Measurements from ENCODE around the gene VSX2.

The VSX2 gene

GRCh38 chr14:74240794-74241651, 1.8 kb downstream of the VSX2 start:
- TF ChIP-seq, protein P1, sequence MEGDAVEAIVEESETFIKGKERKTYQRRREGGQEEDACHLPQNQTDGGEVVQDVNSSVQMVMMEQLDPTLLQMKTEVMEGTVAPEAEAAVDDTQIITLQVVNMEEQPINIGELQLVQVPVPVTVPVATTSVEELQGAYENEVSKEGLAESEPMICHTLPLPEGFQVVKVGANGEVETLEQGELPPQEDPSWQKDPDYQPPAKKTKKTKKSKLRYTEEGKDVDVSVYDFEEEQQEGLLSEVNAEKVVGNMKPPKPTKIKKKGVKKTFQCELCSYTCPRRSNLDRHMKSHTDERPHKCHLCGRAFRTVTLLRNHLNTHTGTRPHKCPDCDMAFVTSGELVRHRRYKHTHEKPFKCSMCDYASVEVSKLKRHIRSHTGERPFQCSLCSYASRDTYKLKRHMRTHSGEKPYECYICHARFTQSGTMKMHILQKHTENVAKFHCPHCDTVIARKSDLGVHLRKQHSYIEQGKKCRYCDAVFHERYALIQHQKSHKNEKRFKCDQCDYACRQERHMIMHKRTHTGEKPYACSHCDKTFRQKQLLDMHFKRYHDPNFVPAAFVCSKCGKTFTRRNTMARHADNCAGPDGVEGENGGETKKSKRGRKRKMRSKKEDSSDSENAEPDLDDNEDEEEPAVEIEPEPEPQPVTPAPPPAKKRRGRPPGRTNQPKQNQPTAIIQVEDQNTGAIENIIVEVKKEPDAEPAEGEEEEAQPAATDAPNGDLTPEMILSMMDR (conservative IDR thresholded peaks at IDR 0.05; ENCODE audit: low read depth, low read length): no peak
- no peak overlapping the region for H3K4me3 ChIP-seq (ENCODE audit: low read depth, low read length)
- DNase-seq (ENCODE audit: low read depth): no peak

DNA sequence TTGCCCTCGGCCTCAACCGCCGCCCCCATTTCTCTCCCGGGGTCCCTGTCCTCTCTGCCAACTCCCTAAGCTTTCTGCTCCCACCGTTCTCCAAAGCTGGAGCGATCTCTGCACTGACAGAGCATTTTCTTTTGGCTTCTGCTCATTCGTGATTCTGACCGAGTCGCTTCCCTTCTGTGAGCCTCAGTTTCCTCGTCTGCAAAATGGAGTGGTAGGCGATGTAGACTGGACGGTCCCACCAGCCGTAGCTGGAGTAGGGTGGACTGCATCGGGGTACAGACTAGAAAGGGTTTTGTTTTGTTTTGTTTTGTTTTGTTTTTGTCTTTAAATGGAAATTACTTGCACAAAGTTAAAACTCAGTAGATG, 2.4 kb downstream of the VSX2 start:
- H3K4me3 ChIP-seq (ENCODE audit: low read depth, low read length): no peak overlapping the region
- no peak for DNase-seq (ENCODE audit: low read depth)
- TF ChIP-seq, protein P1 (conservative IDR thresholded peaks at IDR 0.05; ENCODE audit: low read depth, low read length): no peak

DNA sequence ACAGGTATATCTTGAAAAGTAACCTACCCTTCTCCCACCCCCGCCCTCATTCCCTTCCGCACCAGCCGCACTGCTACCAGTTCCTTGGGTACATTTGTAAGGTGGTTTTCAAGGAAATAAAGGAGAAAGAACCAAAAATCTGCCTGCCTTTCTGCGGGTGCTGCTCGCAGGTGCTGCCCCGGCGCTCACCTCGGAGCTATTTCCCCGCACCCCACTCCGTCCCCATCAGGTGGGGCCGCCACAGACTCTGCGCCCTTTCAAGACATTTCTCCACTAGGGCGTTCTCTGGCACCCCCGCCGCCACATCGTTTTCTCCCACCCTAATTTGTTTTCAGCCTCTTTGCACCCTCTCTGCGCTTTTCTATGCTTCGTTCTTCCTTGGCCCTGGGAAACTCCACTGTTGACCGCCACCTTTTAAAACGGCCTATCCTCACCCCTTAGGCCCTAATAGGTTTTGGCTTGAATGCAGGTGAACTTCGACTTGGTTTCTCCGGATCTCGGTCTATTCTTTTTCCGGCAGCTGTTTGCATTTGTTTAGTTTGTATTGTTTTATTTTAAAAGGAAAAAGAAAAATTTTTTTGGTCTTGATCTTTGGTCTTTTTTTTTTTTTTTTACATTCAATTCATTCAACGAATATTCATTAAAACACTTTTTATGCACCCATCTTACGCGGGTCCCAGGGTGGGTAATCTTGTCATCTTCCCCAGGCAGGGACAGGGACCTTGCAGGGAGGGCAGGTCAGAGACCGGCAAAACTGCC, 3.0 kb downstream of the VSX2 start:
- TF ChIP-seq, protein P1 (conservative IDR thresholded peaks at IDR 0.05; ENCODE audit: low read depth, low read length): no peak
- DNase-seq (ENCODE audit: low read depth): no peak
- no peak overlapping the region for H3K4me3 ChIP-seq (ENCODE audit: low read depth, low read length)

- TF ChIP-seq, protein P1 (conservative IDR thresholded peaks at IDR 0.05; ENCODE audit: low read depth, low read length): no peak
- no peak for DNase-seq (ENCODE audit: low read depth)
- no peak overlapping the region for H3K4me3 ChIP-seq (ENCODE audit: low read depth, low read length)
Measured at GRCh38 chr14:74242780-74243042, 3.5 kb downstream of the VSX2 start.

- H3K4me3 ChIP-seq (ENCODE audit: low read depth, low read length): no peak overlapping the region
- no peak for DNase-seq (ENCODE audit: low read depth)
- TF ChIP-seq, protein P1 (conservative IDR thresholded peaks at IDR 0.05; ENCODE audit: low read depth, low read length): no peak
Measured at GRCh38 chr14:74243051-74243450, 3.8 kb downstream of the VSX2 start.

GRCh38 chr14:74244115-74244514, 4.9 kb downstream of the VSX2 start:
- TF ChIP-seq, protein P1 (conservative IDR thresholded peaks at IDR 0.05; ENCODE audit: low read depth, low read length): no peak
- H3K4me3 ChIP-seq (ENCODE audit: low read depth, low read length): no peak overlapping the region
- DNase-seq (ENCODE audit: low read depth): no peak

Data from choroid plexus epithelial cell (primary cell).